G401.6 (cell line): ENCODE measurements around the gene HIC2.
"Not testable (repeated sequence)": the region's sequence is repeated elsewhere in the genome, so short reads cannot be mapped to it uniquely, and the experiment has no call there.

Experiments
- FAIRE-seq: peaks from 2 replicates; lab custom pipeline; 2012; peaks lifted over from hg19 to GRCh38; lab: Jason Lieb, UNC

Gene HIC2, protein sequence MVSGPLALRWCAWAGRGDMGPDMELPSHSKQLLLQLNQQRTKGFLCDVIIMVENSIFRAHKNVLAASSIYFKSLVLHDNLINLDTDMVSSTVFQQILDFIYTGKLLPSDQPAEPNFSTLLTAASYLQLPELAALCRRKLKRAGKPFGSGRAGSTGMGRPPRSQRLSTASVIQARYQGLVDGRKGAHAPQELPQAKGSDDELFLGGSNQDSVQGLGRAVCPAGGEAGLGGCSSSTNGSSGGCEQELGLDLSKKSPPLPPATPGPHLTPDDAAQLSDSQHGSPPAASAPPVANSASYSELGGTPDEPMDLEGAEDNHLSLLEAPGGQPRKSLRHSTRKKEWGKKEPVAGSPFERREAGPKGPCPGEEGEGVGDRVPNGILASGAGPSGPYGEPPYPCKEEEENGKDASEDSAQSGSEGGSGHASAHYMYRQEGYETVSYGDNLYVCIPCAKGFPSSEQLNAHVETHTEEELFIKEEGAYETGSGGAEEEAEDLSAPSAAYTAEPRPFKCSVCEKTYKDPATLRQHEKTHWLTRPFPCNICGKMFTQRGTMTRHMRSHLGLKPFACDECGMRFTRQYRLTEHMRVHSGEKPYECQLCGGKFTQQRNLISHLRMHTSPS

DNA sequence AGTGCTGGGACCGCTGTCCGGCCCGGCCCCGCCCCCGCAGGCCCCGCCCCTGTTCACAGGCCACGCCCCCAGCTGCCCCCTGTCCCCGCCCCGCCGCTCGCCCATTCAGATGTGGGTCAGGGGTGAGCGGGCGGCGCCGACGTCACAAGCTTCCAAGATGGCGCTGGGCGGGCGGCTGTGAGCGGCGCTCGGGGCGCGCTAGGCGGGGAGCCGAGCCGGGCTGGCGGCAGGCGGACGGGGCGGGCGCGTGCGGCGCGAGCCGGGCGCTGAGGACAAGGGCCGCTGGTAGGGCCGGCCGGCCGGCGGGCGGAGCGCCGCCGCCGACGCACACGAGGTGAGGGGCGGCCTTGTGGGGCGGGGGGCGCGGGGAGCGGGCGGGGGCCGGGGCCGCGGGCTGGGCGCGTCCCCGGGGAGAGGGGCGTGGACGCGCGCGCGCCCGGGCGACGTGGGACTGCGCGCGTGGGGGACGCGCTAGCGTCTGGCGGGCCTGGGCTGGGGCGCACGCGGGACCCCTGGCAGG is at the start of gene HIC2:
TSS of gene HIC2 (plus strand) at position 145 of the 520 bp plus-strand sequence. CDS start 25,461 bp downstream, outside the sequence.
- not testable (repeated sequence) for FAIRE-seq

DNA sequence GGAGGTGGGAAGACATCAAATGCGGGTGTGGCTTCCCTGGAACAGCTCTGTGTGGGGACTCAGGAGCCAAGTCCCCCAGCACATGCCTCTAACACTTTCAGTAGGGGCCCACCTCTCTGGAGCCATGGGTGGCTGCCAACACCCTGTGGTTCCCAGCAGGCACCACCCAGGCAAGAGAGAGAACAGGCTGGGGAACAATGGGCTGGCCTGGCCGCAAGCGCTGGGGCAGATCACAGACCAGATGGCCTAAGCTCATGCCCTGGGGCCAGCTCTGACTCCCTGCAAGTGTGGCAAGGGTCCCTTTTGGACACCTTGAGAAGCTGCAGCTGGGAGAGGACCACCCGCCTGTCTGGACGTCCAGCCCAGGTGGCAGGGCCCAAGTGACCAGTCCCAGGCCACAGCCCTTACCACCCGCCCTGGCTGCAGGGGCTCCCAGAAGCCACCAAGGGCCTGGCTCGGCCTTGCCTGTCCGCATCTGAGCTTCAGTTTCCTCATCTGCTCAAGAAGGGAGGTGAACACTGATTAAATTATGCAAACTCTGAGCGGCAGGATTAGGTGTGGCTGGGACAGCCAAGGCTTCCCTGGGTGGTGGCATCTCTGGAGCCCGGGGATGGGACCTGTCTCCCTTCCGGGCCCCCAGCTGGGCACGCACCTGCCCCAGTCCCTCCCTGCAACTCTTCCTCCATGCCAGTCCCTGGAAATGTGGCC is 48.4 kb upstream of the HIC2 start:
- not testable (repeated sequence) for FAIRE-seq

DNA sequence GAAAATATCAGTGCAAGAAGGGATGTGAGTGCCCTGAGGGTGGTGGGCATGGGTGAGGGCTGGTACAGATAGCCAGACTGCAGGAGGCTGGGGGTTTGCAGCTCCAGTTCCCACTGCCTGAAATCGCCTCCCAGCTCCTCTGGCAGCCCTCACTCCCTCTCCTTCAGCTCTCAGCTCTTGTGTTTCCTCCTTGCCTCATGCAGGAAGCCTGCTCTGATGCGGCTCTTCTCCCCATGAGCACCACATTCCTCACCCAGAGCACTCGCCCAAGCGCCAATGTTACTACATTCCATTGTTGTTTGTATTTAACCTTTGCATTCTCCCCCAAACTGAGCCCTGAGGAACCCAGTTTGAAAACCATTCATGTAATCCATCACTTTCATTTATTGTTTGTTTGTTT is 41.3 kb upstream of the HIC2 start:
- FAIRE-seq, result not testable (repeated sequence)

DNA sequence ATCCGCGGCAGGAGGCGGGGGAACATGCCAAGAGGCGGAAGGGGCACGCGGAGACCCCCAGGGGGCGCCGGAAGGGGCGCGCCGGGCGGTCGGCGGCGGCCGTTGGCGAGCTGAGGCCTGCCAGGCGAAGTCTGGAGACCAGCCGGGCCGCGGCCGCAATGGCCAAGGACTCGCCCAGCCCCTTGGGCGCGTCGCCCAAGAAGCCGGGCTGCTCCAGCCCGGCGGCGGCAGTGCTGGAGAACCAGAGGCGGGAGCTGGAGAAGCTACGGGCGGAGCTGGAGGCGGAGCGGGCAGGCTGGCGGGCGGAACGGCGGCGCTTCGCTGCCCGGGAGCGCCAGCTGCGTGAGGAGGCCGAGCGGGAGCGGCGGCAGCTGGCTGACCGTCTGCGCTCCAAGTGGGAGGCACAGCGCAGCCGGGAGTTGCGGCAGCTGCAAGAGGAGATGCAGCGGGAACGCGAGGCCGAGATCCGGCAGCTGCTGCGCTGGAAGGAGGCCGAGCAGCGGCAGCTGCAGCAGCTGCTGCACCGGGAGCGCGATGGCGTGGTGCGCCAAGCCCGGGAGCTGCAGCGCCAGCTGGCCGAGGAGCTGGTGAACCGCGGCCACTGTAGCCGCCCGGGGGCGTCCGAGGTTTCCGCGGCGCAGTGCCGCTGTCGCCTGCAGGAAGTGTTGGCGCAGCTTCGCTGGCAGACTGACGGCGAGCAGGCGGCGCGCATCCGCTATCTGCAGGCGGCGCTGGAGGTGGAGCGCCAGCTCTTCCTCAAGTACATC is 33.3 kb upstream of the HIC2 start, which contains the start of gene RIMBP3B:
TSS of gene RIMBP3B (plus strand) at position 51 of the 767 bp plus-strand sequence. CDS start at position 159, 108 bp downstream.
- not testable (repeated sequence) for FAIRE-seq

DNA sequence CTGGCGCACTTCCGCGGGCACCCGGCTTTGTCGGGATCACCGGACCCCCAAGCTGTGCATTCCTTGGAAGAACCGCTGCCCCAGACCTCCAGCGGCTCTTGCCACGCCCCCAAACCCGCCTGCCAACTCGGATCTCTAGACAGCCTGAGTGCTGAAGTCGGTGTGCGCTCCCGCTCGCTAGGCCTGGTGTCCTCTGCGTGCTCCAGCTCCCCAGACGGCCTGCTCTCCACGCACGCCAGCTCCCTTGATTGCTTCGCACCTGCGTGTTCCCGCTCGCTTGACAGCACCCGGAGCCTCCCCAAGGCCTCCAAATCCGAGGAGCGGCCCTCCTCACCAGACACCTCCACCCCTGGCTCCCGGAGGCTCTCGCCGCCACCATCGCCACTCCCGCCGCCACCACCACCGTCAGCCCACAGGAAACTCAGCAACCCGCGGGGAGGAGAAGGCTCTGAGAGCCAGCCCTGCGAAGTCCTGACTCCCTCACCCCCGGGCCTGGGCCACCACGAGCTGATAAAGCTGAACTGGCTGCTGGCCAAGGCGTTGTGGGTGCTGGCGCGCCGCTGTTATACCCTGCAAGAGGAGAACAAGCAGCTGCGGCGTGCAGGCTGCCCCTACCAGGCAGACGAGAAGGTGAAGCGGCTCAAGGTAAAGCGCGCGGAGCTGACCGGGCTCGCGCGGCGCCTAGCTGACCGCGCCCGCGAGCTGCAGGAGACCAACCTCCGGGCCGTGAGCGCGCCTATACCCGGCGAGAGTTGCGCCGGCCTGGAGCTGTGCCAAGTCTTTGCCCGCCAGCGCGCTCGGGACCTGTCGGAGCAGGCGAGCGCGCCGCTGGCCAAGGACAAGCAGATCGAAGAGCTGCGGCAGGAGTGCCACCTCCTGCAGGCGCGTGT is 32.5 kb upstream of the HIC2 start:
- FAIRE-seq, result not testable (repeated sequence)

DNA sequence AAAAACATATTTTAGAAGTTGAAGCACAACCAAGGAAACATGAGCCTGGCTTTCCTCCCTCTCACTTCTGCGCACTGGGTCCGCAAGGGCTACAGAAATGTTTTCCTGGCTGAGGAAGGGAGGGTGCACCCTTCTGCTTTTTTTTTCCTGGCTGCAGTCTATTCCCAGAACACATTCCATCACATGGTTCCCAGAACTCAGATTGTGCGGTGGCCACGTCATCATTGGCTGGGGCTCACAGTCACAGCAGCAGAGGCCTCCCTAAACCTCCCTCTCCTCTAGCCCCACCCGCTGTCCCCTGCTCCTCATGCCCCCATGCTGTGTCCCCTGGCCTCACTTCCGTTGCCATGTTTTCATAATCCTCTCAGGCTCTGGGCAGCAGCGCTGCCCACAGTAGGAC is 27.7 kb upstream of the HIC2 start:
- not testable (repeated sequence) for FAIRE-seq

DNA sequence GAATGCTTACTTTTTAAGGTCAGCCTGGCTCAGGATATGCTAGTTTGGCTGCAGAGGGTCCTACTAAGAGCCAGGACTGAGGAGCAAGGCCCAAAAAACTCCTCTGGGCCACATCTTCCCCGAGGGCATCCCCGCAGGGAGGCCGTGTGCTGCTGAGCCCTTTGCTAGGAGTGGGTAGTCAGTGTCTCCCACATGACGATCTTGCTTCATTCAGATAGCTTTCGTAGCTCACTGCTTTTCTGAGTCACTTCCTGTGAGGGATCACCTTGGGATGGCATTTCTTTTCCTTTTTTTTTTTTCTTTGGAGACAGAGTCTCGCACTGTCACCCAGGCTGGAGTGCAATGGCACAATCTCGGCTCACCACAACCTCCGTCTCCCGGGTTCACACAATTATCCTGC is 27.2 kb upstream of the HIC2 start:
- not testable (repeated sequence) for FAIRE-seq

DNA sequence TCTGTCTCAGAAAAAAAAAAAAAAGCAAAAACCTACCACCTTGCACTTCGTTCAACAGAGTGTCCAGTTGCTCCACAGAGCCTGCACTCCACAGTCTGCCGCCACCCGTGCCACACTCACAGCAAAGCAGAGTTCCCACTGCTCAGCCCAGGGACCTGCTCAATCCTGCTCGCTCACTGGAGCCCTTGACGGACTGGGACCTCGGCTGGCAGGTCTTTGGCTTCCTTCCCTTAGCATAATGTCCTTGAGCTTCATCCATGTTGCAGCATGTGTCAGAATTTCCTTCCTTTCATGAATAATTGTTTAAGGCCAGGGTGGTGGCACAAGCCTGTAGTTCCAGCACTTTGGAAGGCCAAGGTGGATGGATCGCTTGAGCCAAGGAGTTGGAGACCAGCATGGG is 22.6 kb upstream of the HIC2 start:
- not testable (repeated sequence) for FAIRE-seq

DNA sequence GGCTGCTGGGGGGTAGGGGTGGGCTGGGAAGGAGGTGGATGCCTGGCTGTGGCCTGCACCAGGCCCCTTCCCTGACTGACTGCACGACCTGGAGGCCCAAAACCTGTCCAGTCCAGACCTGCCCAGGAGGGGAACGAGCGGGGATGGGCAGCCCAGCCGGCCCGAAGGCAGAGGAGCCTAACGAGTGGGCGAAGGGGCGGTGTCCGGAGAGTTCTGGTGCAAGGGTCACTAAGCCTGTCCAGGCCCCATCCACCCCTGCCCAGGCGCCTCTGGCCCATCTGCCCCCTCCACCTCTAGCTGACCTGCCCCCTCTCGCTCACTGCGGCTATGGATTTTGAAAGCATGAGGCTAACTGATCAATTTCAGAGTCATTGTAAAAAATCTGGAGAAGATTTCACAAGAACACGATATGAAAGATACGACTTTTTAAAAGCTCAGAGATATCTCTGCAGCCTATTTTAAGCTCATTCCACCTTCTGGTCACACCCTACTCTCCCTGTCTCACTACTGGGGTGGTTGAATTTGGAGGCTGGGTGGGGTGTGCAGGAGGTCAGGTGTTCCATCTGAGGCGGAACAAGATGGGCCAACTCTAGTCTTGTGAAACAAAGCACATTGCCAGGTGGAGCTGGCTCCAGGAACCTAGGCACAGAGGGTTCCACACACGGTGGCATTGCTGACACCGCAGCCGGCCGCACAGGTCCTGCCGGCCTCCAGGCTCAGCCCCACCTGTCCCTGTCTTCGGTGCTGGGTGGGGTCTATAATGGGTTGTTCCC is 15.8 kb upstream of the HIC2 start:
- FAIRE-seq, result not testable (repeated sequence)

DNA sequence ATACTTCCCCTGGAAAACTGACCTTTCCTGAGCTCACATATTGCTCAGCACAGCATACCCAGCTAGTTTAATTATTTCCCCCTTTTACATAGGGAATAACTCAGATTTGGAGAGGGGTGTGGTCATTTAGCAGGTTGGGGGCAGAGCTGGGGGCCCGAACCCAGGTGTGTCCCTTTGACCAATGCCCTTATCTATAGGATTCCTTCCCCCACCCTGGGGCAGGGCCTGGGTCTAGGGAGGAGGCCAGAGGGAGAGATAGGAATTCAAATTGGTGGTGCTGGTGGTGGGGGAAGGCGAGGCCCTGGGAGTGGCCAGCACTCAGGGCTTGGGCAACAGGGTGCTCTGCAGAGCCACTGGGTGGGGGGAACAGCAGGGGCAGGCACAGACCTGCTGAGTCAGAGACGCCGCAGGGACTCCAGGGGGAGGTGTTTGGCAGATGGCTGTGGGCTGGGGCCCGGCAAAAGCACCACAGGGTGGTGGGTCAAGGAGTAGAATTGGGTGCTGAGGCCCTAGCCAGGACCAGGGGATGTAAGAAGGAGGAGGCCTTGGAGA is 14.3 kb upstream of the HIC2 start:
- not testable (repeated sequence) for FAIRE-seq

DNA sequence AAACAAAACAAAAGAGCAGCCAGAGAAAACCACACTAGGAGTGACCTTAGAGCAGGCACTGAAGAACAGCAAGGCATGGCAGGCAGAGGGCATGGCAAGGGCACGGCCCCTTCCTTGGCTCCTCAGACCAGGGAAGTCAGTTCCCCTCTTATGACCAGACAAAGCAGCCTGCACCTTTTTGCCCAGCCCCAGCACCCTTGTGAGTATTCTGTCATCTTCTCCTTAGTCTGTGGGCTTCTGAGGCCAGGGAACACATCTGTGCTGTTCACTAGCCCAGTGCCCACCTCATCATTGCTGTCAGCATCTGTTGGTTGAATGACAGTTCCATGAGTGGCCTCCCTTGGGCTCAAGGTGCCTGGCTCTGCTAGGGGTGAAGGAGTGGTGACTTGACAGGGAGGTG is 10.0 kb upstream of the HIC2 start:
- FAIRE-seq, result not testable (repeated sequence)

DNA sequence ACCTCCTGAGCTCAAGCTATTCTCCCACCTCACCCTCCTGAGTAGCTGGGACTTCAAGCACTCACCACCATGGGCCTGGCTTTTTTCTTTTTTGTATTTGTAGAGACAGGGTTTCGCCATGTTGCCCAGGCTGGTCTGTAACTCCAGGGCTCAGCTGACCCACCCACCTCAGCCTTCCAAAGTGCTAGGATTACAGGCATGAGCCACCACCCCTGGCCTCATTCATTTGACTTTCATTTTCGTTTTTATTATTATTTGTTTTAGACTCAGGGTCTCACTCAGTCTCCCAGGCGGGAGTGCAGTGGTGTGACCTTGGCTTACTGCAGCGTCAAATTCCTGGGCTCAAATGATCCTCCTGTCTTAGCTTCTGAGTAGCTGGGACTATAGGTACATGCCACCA is 9.4 kb upstream of the HIC2 start:
- FAIRE-seq, result not testable (repeated sequence)

DNA sequence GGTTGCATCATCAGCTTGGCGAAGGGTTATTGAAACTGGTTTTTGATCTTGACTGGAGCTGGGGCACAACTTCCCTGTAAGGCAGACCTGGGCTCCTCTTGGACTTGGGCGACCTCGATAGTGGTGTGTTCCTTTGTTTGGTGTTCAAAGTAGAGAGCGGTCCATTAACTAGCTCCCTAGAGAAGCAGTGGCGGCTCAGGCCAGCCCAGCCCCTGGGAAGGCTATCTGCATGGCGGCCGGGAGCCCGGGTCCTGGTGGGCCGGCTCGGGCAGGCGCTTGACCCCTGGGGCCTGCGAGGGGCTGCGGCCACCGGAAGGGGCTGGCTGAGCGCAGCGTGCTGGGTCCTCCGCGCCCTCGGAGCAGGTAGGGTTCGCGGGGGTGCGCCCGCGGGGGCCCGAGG is 796 bp upstream of the HIC2 start:
- not testable (repeated sequence) for FAIRE-seq

DNA sequence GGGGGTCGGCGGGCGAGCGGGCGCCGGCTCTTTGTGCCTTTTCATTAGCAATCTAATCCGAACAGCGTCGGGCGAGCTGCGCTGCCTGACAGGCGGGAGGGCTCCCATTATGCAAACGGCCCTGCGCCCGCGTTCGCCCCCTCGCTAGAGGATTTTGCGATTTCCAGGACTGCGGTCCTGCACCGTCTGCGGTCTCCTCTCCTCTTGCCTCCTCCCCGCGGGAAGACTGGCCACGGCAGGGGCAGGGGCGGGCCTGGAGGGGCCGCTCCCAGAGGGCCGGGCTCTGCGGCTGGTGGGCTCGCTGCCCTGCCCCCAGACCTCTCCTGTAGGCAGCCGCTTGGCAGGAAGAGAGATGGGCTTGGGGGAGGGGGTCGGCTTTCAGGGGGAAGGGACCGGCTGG is 682 bp downstream of the HIC2 start:
- FAIRE-seq, result not testable (repeated sequence)

DNA sequence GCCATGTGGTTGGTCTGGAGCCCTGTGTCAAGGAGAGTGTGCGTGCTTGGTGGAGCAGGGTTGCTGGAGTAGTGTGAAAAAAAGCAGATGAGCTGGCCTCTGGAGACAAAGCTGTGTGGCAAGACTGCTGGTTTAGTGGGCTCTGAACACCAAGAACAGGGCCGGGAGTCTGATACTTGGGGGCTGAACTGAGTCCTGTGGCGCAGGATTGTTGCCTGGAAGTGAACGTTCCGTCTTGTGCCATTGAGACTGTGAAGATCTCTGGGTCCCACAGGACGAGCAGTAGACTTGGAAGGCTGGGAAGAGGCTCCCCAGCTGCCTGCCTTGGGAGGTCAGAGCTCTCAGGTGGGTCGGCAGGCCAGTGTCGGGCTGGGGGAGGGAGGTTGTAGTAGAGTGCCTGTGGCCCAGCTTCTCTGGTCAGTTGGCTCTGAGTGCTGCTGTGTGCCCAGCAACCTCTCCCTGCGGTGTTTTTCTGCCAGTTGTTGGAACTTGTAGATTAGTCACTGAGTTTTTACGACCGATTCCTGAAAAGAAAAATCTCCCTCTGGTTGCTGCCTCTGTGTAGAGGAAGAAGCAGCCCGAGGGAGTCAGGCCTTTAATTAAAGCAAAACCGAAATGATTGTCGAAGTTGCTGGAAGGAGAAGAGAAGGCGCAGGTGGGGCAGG is 1.9 kb downstream of the HIC2 start:
- not testable (repeated sequence) for FAIRE-seq

DNA sequence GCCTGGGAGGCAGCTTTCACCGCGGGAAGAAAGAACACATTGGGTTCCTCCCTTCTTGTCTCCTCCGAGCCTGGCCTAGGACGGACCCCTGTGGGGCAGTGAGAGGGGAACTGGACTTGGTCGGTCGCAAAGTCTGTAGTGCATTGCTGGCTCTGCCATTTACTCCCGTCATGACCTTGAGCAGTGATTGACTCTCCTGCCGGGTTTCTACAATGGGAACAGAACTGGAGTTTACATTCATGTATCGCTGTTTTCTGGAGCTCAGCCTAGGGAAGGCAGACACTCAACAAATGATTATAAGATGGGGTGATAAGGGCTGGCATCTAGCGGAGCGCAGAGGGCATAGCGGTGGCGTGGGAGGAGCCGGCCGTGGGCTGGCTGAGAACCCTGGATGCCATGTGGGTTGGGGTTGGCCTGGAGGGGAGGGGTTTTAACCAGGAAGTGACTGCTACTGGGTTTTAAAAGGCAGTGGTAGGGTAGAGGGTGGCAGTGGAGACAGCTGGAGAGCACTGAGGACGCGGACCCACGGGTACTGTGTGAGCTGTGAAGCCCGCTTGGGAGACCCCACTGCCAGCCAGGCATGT is 3.1 kb downstream of the HIC2 start:
- FAIRE-seq, result not testable (repeated sequence)

DNA sequence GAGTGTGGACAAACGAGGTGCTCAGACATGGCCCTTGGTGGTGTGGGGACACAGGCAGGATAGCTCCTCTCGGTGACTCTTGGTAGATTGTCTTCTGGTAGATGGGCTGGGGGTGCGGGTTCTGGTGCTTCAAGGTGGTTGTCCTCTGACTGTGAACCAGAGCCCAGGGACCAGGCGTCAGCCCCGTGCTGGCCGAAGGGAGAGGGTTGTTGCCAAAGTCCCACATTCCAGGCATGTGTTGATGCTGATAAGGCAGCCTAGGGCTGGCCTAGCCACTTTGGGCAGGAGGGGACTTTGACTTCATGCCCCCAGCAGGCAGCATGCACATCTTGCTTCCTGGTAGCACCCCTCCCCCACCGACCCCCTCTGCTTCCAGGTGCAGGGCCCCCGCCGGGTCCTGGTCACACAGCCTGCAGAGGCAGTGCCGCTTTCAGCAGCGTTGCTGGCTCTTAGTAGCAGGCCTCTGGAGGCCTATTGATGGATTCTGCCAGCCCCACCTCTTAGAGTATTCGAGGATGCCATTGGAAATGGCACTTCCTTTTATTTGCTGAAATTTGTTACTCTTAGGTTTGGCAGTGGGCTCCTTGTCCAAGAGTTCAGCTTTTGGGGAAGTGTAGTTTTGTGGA is 7.0 kb downstream of the HIC2 start:
- not testable (repeated sequence) for FAIRE-seq
